DOHH2 (cell line): ENCODE data around the gene SYTL2.

Experiments used
- EZH2phosphoT487 ChIP-seq: fragments of 200-600 bp; sonication (generic); IDR thresholded peaks from 2 replicates; pipeline ENCODE4 v1.6.1; 2017; ENCODE audit warnings: borderline replicate concordance, mild to moderate bottlenecking, antibody characterized with exemption, low read length, moderate library complexity, mixed read lengths
- TF ChIP-seq, protein P1 (sequence below): fragments of 200-600 bp; sonication (generic); IDR thresholded peaks from one replicate; pipeline ENCODE4 v1.5.1; 2014; ENCODE audit warnings: antibody characterized with exemption, mild to moderate bottlenecking, low read depth, low read length; ENCODE audit not compliant: poor library complexity, severe bottlenecking

DNA sequence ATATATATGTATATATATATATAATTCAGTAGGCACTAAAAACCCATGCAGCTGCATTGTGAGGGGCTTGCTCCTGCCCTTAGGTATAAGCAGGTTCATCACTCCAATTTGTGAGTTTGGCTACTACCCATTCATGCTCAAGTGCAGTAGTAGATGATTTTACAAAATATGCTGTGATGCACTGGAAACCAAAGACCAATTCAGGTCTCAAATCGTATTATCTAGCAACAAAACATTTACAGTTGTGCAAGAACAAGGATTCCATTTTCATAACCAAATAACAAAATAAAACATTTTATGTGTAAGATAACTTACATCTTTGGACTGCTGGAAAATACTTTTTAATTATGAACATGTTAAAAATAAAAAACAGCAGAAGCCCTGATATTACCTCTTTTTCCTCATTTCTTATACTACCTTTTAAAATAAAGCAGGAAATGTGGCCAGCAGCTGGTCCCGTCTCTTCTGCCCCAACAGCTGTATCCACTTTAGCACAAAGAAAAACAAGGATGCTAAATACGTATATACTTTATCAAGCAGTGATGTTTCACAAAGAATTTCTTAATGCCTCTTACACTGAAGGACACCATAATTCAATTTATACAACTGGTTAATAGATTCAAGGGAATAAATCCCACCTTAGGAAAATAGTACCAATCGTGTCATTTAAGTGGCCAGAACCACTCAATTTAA is 148.8 kb downstream of the SYTL2 start:
- no peak for TF ChIP-seq EZH2phosphoT487
- TF ChIP-seq, protein P1, sequence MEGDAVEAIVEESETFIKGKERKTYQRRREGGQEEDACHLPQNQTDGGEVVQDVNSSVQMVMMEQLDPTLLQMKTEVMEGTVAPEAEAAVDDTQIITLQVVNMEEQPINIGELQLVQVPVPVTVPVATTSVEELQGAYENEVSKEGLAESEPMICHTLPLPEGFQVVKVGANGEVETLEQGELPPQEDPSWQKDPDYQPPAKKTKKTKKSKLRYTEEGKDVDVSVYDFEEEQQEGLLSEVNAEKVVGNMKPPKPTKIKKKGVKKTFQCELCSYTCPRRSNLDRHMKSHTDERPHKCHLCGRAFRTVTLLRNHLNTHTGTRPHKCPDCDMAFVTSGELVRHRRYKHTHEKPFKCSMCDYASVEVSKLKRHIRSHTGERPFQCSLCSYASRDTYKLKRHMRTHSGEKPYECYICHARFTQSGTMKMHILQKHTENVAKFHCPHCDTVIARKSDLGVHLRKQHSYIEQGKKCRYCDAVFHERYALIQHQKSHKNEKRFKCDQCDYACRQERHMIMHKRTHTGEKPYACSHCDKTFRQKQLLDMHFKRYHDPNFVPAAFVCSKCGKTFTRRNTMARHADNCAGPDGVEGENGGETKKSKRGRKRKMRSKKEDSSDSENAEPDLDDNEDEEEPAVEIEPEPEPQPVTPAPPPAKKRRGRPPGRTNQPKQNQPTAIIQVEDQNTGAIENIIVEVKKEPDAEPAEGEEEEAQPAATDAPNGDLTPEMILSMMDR: no peak
